ENCODE data around the gene MYRIP. TPM values are rescaled to one million over a fixed set of nuclear protein-coding genes. Genes with fewer than 3 reads are reported as not detected.
"Not testable (repeated sequence)": the region's sequence is repeated elsewhere in the genome, so short reads cannot be mapped to it uniquely, and the experiment has no call there.

The MYRIP gene
- total and polyA plus RNA-seq, 2 experiments from 2014 or later = 1.5 to 1.8 TPM

DNA sequence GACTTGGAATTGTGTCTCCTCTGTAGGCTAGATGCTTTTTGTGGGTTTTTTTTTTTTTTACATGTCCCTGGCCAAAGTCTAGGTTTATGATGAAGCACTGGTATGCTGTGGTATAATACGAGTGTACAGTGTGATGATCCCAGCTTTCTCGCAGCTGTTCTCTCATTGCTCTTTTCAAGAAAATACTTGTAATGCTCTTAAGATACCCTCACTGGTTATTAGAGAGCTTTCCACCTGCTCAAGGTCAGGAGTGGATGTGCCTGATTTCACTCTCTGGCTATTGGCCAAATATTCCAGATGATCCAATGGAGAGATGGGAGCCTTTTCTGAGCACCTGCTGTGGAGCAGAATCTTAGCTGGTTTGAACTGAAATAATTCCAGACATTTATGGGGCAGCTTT is 215.1 kb downstream of the MYRIP start (continued):
- TF ChIP-seq, protein P1, sequence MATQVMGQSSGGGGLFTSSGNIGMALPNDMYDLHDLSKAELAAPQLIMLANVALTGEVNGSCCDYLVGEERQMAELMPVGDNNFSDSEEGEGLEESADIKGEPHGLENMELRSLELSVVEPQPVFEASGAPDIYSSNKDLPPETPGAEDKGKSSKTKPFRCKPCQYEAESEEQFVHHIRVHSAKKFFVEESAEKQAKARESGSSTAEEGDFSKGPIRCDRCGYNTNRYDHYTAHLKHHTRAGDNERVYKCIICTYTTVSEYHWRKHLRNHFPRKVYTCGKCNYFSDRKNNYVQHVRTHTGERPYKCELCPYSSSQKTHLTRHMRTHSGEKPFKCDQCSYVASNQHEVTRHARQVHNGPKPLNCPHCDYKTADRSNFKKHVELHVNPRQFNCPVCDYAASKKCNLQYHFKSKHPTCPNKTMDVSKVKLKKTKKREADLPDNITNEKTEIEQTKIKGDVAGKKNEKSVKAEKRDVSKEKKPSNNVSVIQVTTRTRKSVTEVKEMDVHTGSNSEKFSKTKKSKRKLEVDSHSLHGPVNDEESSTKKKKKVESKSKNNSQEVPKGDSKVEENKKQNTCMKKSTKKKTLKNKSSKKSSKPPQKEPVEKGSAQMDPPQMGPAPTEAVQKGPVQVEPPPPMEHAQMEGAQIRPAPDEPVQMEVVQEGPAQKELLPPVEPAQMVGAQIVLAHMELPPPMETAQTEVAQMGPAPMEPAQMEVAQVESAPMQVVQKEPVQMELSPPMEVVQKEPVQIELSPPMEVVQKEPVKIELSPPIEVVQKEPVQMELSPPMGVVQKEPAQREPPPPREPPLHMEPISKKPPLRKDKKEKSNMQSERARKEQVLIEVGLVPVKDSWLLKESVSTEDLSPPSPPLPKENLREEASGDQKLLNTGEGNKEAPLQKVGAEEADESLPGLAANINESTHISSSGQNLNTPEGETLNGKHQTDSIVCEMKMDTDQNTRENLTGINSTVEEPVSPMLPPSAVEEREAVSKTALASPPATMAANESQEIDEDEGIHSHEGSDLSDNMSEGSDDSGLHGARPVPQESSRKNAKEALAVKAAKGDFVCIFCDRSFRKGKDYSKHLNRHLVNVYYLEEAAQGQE (IDR thresholded peaks at IDR 0.05; ENCODE audit: unreplicated experiment) = no peak
- TF ChIP-seq ZNF331 (CRISPR knock-in tag; IDR thresholded peaks at IDR 0.05; ENCODE audit: low read depth) (no peak), CREB1 (CRISPR knock-in tag; IDR thresholded peaks at IDR 0.05; ENCODE audit: low read depth) (no peak)

GRCh38 chr3:40025892-40026291 is 216.5 kb downstream of the MYRIP start:
- peaks cover 11% of the 10 kb centered on the region for H3K36me3 ChIP-seq (ENCODE audit: insufficient read depth)
- not testable (repeated sequence) for H3K27me3 ChIP-seq (ENCODE audit: insufficient read depth); H3K4me3 Mint-ChIP-seq; H3K9me2 ChIP-seq (ENCODE audit: insufficient read depth); H2AFZ ChIP-seq; H3K79me2 ChIP-seq (replicated peaks; ENCODE audit: insufficient read depth); H4K20me1 ChIP-seq (replicated peaks; ENCODE audit: insufficient read depth); ATAC-seq; DNase-seq (ENCODE audit: low spot score); H3K27ac Mint-ChIP-seq; H3F3A ChIP-seq (replicated peaks; ENCODE audit: low read depth); H3K4me1 Mint-ChIP-seq; H3K4me1 ChIP-seq (ENCODE audit: insufficient read depth); H3K27ac ChIP-seq (ENCODE audit: low read depth); H3K27me3 Mint-ChIP-seq (ENCODE audit: insufficient read depth, low read depth, poor library complexity); H3K4me2 ChIP-seq; H3K4me3 ChIP-seq
- peaks cover 28% of the 10 kb centered on the region for H3K36me3 Mint-ChIP-seq (ENCODE audit: low read depth)
- H3K9me3 Mint-ChIP-seq = peaks cover 40% of the 10 kb centered on the region

- H3K4me2 ChIP-seq = no peak overlapping the region
- no peaks in the 10 kb centered on the region for H3K79me2 ChIP-seq (replicated peaks; ENCODE audit: insufficient read depth)
- peaks cover 14% of the 10 kb centered on the region; the same call in 1 of the 2 replicates for H3K4me1 ChIP-seq (ENCODE audit: insufficient read depth)
- Mint-ChIP-seq H3K9me3 (peaks cover 10% of the 10 kb centered on the region; the same call in 2 of the 3 replicates), H3K4me3 (no peak overlapping the region), H3K36me3 (ENCODE audit: low read depth) (peaks cover 4% of the 10 kb centered on the region; the same call in 2 of the 3 replicates), H3K27me3 (ENCODE audit: insufficient read depth, low read depth, poor library complexity) (peaks cover 2% of the 10 kb centered on the region), H3K4me1 (peaks cover 41% of the 10 kb centered on the region), H3K27ac (no peak overlapping the region)
- no peaks in the 10 kb centered on the region for H4K20me1 ChIP-seq (replicated peaks; ENCODE audit: insufficient read depth)
- no peak for DNase-seq (ENCODE audit: low spot score)
- no peak overlapping the region for H3K27ac ChIP-seq (ENCODE audit: low read depth)
- no peaks in the 10 kb centered on the region for H3K27me3 ChIP-seq (ENCODE audit: insufficient read depth)
- no peak for ATAC-seq
- H3K4me3 ChIP-seq = no peak overlapping the region
- H3F3A ChIP-seq (replicated peaks; ENCODE audit: low read depth) = no peaks in the 10 kb centered on the region
- H3K9me2 ChIP-seq (ENCODE audit: insufficient read depth) = 0 out of 2 replicates have a peak, but pooled peaks cover 6% of the 10 kb centered on the region
- H2AFZ ChIP-seq = no peak overlapping the region
- H3K36me3 ChIP-seq (ENCODE audit: insufficient read depth) = no peaks in the 10 kb centered on the region
- TF ChIP-seq ZNF114 (CRISPR knock-in tag; IDR thresholded peaks at IDR 0.05) (no peak), EZH2 (IDR thresholded peaks at IDR 0.05; ENCODE audit: low read depth, unreplicated experiment) (no peak)
- TF ChIP-seq, protein P2, sequence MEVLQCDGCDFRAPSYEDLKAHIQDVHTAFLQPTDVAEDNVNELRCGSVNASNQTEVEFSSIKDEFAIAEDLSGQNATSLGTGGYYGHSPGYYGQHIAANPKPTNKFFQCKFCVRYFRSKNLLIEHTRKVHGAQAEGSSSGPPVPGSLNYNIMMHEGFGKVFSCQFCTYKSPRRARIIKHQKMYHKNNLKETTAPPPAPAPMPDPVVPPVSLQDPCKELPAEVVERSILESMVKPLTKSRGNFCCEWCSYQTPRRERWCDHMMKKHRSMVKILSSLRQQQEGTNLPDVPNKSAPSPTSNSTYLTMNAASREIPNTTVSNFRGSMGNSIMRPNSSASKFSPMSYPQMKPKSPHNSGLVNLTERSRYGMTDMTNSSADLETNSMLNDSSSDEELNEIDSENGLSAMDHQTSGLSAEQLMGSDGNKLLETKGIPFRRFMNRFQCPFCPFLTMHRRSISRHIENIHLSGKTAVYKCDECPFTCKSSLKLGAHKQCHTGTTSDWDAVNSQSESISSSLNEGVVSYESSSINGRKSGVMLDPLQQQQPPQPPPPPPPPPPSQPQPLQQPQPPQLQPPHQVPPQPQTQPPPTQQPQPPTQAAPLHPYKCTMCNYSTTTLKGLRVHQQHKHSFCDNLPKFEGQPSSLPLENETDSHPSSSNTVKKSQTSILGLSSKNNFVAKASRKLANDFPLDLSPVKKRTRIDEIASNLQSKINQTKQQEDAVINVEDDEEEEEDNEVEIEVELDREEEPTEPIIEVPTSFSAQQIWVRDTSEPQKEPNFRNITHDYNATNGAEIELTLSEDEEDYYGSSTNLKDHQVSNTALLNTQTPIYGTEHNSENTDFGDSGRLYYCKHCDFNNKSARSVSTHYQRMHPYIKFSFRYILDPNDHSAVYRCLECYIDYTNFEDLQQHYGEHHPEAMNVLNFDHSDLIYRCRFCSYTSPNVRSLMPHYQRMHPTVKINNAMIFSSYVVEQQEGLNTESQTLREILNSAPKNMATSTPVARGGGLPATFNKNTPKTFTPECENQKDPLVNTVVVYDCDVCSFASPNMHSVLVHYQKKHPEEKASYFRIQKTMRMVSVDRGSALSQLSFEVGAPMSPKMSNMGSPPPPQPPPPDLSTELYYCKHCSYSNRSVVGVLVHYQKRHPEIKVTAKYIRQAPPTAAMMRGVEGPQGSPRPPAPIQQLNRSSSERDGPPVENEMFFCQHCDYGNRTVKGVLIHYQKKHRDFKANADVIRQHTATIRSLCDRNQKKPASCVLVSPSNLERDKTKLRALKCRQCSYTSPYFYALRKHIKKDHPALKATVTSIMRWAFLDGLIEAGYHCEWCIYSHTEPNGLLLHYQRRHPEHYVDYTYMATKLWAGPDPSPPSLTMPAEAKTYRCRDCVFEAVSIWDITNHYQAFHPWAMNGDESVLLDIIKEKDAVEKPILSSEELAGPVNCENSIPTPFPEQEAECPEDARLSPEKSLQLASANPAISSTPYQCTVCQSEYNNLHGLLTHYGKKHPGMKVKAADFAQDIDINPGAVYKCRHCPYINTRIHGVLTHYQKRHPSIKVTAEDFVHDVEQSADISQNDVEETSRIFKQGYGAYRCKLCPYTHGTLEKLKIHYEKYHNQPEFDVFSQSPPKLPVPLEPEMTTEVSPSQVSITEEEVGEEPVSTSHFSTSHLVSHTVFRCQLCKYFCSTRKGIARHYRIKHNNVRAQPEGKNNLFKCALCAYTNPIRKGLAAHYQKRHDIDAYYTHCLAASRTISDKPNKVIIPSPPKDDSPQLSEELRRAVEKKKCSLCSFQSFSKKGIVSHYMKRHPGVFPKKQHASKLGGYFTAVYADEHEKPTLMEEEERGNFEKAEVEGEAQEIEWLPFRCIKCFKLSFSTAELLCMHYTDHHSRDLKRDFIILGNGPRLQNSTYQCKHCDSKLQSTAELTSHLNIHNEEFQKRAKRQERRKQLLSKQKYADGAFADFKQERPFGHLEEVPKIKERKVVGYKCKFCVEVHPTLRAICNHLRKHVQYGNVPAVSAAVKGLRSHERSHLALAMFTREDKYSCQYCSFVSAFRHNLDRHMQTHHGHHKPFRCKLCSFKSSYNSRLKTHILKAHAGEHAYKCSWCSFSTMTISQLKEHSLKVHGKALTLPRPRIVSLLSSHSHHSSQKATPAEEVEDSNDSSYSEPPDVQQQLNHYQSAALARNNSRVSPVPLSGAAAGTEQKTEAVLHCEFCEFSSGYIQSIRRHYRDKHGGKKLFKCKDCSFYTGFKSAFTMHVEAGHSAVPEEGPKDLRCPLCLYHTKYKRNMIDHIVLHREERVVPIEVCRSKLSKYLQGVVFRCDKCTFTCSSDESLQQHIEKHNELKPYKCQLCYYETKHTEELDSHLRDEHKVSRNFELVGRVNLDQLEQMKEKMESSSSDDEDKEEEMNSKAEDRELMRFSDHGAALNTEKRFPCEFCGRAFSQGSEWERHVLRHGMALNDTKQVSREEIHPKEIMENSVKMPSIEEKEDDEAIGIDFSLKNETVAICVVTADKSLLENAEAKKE (CRISPR knock-in tag; IDR thresholded peaks at IDR 0.05) = no peak
- TF ChIP-seq, protein P1 (IDR thresholded peaks at IDR 0.05; ENCODE audit: unreplicated experiment) = no peak
These were observed 225.8 kb downstream of the MYRIP start for GRCh38 chr3:40035177-40035576.
